ENCODE measurements around the gene SLC6A18. TPM values are rescaled to one million over a fixed set of nuclear protein-coding genes. Genes with fewer than 3 reads are reported as not detected.

The SLC6A18 gene
- total RNA-seq, 1 donor from 2014 or later: not detected

DNA sequence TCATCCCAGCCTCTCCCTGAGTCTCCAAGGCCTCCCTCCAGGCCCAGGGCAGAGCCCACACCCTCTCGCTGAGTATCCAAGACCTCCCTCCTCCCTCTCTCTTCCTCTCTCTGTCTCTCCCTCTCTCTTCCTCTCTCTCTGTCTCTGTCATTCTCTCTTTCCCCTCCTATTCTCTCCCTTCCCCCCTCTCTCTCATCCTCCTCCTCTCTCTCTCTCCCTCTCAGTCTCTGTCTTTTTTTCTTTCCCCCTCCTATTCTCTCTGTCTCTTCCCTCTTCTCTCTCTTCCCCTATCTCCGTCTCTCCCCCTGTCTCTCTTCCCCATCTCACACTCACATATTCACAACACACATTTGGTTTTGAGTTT lies 15.7 kb upstream of the SLC6A18 start:
- peaks cover 4% of the 10 kb centered on the region for H3K9me3 ChIP-seq (ENCODE audit: insufficient read depth, low read depth, low read length)
- no peaks in the 10 kb centered on the region for H3K4me1 ChIP-seq (ENCODE audit: insufficient read depth, low read length)
- H3K27ac ChIP-seq (ENCODE audit: low read depth, low read length): no peak overlapping the region
- no peaks in the 10 kb centered on the region for H3K36me3 Mint-ChIP-seq (ENCODE audit: low read depth, unreplicated experiment)
- no peak overlapping the region for H3K9ac ChIP-seq (ENCODE audit: low read length)
- no peaks in the 10 kb centered on the region for H3K9me3 Mint-ChIP-seq (ENCODE audit: unreplicated experiment)
- no peak overlapping the region for H3K4me2 ChIP-seq (ENCODE audit: low read length)
- H3K4me3 Mint-ChIP-seq (ENCODE audit: unreplicated experiment): no peak overlapping the region
- no peak for DNase-seq (ENCODE audit: low read depth)
- H3K27me3 ChIP-seq (ENCODE audit: insufficient read depth, low read length): peaks cover 6% of the 10 kb centered on the region
- no peaks in the 10 kb centered on the region for H4K20me1 ChIP-seq (ENCODE audit: insufficient read depth, low read length)
- no peaks in the 10 kb centered on the region for H3K79me2 ChIP-seq (ENCODE audit: insufficient read depth, low read length)
- FAIRE-seq: no peak
- H2AFZ ChIP-seq (ENCODE audit: low read depth, low read length): no peak overlapping the region
- no peak overlapping the region for H3K4me3 ChIP-seq (ENCODE audit: insufficient read depth, low read depth, low read length)
- H3K36me3 ChIP-seq (ENCODE audit: insufficient read depth, low read length): no peaks in the 10 kb centered on the region
- H3K27ac Mint-ChIP-seq (ENCODE audit: unreplicated experiment): no peak overlapping the region
- peaks cover 35% of the 10 kb centered on the region for H3K27me3 Mint-ChIP-seq (ENCODE audit: low read depth, unreplicated experiment)
- peaks cover 5% of the 10 kb centered on the region for H3K4me1 Mint-ChIP-seq (ENCODE audit: low read depth, unreplicated experiment)
- TF ChIP-seq, protein P1, sequence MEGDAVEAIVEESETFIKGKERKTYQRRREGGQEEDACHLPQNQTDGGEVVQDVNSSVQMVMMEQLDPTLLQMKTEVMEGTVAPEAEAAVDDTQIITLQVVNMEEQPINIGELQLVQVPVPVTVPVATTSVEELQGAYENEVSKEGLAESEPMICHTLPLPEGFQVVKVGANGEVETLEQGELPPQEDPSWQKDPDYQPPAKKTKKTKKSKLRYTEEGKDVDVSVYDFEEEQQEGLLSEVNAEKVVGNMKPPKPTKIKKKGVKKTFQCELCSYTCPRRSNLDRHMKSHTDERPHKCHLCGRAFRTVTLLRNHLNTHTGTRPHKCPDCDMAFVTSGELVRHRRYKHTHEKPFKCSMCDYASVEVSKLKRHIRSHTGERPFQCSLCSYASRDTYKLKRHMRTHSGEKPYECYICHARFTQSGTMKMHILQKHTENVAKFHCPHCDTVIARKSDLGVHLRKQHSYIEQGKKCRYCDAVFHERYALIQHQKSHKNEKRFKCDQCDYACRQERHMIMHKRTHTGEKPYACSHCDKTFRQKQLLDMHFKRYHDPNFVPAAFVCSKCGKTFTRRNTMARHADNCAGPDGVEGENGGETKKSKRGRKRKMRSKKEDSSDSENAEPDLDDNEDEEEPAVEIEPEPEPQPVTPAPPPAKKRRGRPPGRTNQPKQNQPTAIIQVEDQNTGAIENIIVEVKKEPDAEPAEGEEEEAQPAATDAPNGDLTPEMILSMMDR (IDR thresholded peaks at IDR 0.05; ENCODE audit: insufficient read depth, low read depth, low read length): no peak
- TF ChIP-seq EZH2 (IDR thresholded peaks at IDR 0.05; ENCODE audit: insufficient read depth, low read length): no peak

DNA sequence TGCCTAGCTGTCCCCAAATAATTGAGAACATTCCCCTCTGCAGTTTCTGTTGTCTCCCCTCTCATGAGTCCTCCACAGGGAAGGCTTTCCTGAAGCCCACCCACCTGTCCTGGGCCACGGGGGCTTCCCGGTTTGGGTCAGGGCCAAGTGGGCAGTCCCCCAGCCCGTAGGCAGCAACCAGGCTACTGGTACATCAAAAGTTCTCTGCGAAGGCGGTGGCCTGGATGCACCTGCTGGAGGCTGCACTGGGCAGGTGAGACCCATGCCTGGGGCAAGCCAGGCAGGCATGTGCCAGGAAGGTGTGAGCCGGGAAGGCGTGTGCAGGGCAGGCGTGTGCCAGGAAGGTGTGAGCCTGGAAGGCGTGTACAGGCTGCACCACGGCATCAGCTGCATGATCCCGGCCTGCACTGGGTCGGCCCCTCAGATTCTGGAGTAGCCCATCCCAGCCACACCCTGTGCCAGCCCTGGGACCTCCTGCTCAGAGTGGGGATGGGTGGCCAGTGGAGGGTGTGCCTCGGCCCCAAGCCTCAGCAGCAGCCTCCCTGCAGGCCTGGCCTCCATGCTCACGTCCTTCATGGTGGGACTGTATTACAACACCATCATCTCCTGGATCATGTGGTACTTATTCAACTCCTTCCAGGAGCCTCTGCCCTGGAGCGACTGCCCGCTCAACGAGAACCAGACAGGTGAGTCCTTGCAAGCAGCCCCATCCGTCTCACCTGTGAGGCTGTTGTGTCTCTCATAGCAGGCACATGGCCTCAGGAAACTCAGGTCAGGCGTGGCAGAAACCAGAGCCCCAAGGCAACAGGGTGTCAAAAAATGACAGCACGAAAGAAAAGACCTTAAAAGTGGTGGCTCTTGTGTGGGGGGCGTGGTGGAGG lies 15.0 kb upstream of the SLC6A18 start:
- Mint-ChIP-seq H3K27me3 (ENCODE audit: low read depth, unreplicated experiment) (peaks cover 33% of the 10 kb centered on the region), H3K27ac (ENCODE audit: unreplicated experiment) (no peak overlapping the region)
- no peaks in the 10 kb centered on the region for H3K79me2 ChIP-seq (ENCODE audit: insufficient read depth, low read length)

More for the DNA sequence above, 15.0 kb upstream of the SLC6A18 start:
- Mint-ChIP-seq H3K36me3 (ENCODE audit: low read depth, unreplicated experiment) (no peaks in the 10 kb centered on the region), H3K4me3 (ENCODE audit: unreplicated experiment) (no peak overlapping the region), H3K4me1 (ENCODE audit: low read depth, unreplicated experiment) (peaks cover 5% of the 10 kb centered on the region), H3K9me3 (ENCODE audit: unreplicated experiment) (no peaks in the 10 kb centered on the region)
- TF ChIP-seq, protein P1 (IDR thresholded peaks at IDR 0.05; ENCODE audit: insufficient read depth, low read depth, low read length): no peak
- TF ChIP-seq EZH2 (IDR thresholded peaks at IDR 0.05; ENCODE audit: insufficient read depth, low read length): no peak
- H3K4me3 ChIP-seq (ENCODE audit: insufficient read depth, low read depth, low read length): no peak overlapping the region
- no peak overlapping the region for H2AFZ ChIP-seq (ENCODE audit: low read depth, low read length)
- H3K27ac ChIP-seq (ENCODE audit: low read depth, low read length): no peak overlapping the region
- peaks cover 4% of the 10 kb centered on the region for H3K9me3 ChIP-seq (ENCODE audit: insufficient read depth, low read depth, low read length)
- no peak for DNase-seq (ENCODE audit: low read depth)
- no peaks in the 10 kb centered on the region for H4K20me1 ChIP-seq (ENCODE audit: insufficient read depth, low read length)
- H3K9ac ChIP-seq (ENCODE audit: low read length): no peak overlapping the region
- H3K4me1 ChIP-seq (ENCODE audit: insufficient read depth, low read length): no peaks in the 10 kb centered on the region
- no peaks in the 10 kb centered on the region for H3K36me3 ChIP-seq (ENCODE audit: insufficient read depth, low read length)
- H3K27me3 ChIP-seq (ENCODE audit: insufficient read depth, low read length): peaks cover 5% of the 10 kb centered on the region
- FAIRE-seq: no peak
- H3K4me2 ChIP-seq (ENCODE audit: low read length): no peak overlapping the region
